ENCODE data around the gene ADAD2.

ADAD2 gene

DNA sequence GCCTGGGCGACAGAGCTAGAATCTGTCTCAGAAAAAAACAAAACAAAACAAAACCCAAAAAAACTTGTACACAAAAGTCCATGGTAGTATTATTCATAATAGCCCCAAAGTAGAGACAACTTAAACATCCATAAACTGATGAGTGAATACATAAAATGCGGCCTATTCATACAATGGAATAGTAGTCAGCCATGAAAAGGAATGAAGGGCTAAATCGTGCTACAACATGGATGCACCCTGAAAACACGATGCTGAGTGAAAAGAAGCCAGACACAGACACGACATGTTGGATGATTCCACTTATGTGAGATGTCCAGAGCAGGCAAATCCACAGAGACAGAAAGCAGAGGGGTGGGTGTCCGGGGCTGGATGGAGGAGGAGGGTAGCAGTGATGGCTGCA is 36.6 kb downstream of the ADAD2 start:
- DNase-seq = no peak

DNA sequence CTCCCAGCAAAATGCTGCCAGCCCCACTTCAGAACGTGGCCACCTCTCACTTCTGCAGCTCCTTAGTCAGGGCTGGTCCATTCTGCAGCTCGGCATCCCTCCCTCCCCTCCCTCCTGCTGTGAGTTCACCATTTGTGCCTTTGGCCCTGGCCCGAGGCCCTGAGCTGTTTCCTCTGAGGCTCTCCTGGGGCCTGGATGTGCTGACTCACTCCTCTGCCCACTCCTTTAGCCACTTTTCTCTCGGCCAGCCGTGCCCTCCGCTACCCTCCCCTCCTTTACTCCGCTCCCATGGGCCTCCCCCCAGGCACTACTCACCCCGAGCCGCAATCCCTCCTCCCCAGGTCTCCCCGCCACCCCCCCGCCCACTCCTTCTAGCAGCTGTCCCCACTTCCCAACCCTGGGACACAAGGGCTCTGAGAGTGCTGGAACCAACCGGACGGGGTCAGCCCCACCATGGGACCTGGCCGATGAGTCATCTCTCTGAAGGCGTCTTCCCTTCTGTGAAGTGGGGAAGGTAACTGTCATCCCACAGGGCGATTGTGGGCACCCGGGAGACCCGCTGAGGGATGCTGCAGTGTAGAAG is 37.4 kb downstream of the ADAD2 start:
- no peak for DNase-seq

DNA sequence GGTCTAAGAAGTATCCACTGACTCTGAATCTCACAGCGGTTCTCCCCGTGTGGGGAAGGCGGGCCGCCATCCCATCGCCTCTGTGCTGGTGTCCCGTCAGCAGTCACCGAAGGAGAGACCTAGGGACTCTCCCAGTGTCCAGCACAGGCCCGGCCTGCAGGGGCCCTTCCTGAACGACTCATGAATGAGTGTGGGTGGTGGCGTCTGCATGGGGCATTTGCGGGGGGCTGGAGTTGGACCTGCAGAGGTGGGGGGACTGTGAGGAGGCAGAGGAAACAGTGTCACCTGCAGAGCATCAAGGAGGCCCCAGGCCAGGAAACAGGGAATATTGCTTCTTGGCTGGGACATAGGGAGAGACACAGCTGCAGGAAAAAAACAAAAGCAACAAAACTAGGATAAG is 38.5 kb downstream of the ADAD2 start:
- DNase-seq = no peak

GRCh38 chr16:84232060-84232459 is 41.1 kb downstream of the ADAD2 start:
- no peak for DNase-seq

DNA sequence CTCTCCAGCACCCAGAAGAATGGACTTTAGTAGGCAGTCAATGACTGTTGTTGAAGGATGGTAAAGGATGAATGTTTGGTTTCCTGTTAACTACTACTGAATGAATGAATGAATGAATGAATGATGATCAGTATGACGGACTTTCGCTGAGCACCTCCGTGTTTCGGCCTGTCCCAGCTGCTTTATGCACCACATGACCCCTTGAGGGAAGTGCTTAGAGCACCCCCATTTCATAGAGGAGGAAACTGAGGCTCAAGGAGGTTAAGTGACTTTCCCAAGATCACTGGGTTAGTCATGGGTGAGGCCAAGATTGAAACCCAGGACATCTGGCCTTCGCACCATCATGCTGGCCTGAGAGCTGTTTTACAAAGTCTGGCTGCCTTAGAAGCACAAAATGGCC is 42.0 kb downstream of the ADAD2 start:
- DNase-seq = no peak

- DNase-seq = no peak
Observed at GRCh38 chr16:84233748-84234147, 42.8 kb downstream of the ADAD2 start.

GRCh38 chr16:84234321-84235241 is 43.6 kb downstream of the ADAD2 start:
- DNase-seq = no peak

- no peak for DNase-seq
Observed at GRCh38 chr16:84236671-84237070, 45.7 kb downstream of the ADAD2 start.

DNA sequence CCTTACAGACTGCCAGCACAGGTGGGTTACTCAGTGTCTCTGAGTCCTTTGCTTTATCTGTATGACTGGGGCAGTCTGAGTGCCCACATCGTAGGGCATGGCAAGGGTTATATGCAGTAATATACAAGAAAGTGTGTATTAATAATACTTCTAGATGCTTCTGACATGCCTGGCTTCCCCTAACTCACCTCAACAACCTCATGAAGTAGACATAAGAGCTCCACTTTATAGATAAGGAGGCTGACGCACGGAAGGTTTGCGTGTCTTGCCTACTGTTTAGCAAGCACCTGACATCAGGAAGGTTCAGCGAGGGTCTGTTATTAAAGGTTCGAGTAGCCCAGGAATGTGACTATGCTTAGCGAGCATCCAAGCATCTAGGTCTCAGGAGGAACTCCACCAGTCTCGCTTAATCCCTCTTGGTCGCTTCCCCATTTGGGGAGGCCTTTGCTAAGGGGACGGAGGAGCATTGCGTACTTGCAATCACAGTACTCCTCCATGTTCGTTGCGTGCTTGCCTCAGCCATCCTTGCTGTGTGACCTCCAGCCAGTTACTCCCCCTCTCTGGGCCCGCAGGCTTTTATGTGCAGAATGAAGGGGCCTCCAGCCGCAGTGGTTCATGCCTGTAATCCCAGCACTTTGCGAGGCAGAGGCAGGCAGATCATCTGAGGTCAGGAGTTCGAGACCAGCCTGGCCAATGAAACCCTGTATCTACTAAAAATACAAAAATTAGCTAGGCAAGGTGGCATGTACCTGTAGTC is 47.2 kb downstream of the ADAD2 start:
- DNase-seq = no peak

DNA sequence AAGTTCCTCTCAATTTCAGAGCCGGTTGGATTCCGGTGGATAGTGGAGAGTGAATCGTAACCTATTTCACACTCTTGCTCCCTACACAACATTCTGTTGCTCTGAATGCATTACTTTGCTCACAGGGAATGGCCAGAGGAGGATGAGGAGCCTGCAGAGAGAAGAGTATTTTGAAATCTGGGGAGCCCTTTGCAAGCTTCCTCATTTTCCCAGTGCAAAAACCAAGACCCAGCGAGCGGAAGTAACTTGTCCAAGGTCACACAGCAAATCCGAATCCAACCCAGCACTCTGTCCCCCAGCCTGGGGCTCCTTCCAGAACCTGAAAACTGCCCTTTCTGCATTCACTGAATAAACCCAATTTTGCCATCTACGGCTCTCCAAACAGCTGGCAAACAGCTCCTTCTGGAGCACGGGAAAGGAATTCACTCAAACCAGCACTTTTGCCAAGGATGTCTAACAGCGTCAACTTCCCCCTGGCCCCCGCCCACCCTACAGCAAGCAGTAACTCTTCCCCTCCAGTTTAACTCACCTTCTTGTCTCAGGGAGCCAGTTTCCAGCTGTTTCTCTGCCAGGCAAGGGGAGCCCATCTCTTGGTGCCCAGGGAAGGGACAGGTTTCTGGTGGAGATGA is 48.3 kb downstream of the ADAD2 start:
- DNase-seq = no peak

GRCh38 chr16:84239909-84240308 is 49.0 kb downstream of the ADAD2 start, which contains the start of gene KCNG4:
TSS of gene KCNG4 (minus strand) at chr16:84240012. CDS start at chr16:84237485, 2,527 bp downstream.
- DNase-seq = no peak

- DNase-seq = no peak
Observed at GRCh38 chr16:84240455-84240854, 49.5 kb downstream of the ADAD2 start.

DNA sequence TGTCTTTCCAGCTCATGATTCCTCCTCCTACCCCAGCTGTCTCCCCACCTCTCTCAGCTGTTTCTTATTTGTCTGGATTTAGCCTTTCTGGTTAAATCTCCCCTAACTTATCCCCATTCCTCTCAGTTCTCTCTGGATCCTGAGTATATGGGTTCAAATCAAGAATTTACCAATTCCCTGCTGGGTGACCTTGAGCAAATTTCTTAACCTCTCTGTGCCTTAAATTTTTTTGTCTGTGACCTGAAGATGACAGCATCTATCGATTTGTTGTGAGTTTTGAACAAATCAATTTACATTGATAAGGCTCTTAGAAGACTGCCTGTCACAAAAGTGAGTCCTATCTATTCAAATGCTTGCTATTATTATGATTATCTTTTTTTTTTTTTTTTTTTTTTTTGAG is 50.8 kb downstream of the ADAD2 start:
- no peak for DNase-seq

GRCh38 chr16:84242839-84243238 is 51.9 kb downstream of the ADAD2 start:
- no peak for DNase-seq

DNA sequence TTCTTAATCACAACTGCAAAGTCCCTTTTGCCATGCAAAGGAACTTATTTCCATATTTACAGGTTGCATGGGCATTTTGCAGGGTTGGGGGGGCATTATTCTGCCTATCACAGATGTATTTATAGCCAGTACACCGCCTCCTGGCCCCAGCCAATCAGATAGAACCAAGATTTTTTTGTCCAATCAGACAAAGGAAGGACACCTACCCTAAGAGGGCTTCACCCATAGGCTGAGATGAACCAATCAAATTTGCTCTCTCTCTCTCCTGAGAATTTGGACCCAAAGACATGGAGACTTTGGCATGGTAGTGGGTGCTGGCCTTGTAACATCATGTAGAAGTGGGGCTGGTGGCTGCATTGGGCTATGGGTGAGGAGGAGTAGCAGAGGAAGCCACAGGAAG is 52.8 kb downstream of the ADAD2 start:
- no peak for DNase-seq

DNA sequence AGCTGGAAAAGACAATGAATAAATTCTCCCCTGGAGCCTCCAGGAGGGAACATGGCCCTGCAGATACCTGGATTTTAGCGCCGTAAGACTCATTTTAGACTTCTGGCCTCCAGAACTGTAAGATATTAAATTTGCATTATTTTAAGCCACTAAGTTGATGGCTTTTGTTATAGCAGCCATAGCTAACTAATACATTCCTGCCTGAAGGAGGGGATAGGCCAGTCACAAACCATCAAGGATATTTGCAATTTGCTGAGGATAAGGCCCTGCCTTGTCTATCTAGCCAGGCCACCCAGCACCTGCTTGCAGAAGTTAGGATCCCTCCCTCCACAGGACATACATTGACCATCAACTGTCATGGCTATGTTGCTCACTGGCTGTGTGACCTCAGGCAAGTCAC is 53.8 kb downstream of the ADAD2 start:
- no peak for DNase-seq

- DNase-seq = no peak
Observed at GRCh38 chr16:84245956-84246678, 55.2 kb downstream of the ADAD2 start.

GRCh38 chr16:84246679-84247077 is 55.7 kb downstream of the ADAD2 start:
- DNase-seq = no peak
